ENCODE measurements around the gene PIAS4. TPM values are rescaled to one million over a fixed set of nuclear protein-coding genes. Genes with fewer than 3 reads are reported as not detected.

PIAS4 gene
- total and polyA plus RNA-seq, 9 of the 15 experiments (the other 6 are each of a cell fraction or from before 2014, with no cell fraction given), result 0.27 to 34.9 (median 14.4) TPM

GRCh38 chr19:3984908-3985642, 22.5 kb upstream of the PIAS4 start, which contains the start of gene EEF2 (continued):
- TF ChIP-seq CHD4 (IDR thresholded peaks at IDR 0.05; ENCODE audit: insufficient read depth, insufficient replicate concordance, low read depth, low read length, poor library complexity, severe bottlenecking) (no peak), SMARCE1 (IDR thresholded peaks at IDR 0.05) (no peak), ZNF830 (CRISPR knock-in tag; IDR thresholded peaks at IDR 0.05) (no peak), PREB (CRISPR knock-in tag; IDR thresholded peaks at IDR 0.05) (no peak), MCM5 (IDR thresholded peaks at IDR 0.05; ENCODE audit: low read depth) (no peak), POU5F1 (IDR thresholded peaks at IDR 0.05; ENCODE audit: borderline replicate concordance, low read depth, low read length, partially characterized antibody) (no peak), IRF9 (tag; IDR thresholded peaks at IDR 0.05) (no peak), TCF3 (CRISPR knock-in tag; IDR thresholded peaks at IDR 0.05) (peak; percentile 39; the same call in 1 of the 2 replicates), SMAD4 (CRISPR knock-in tag; conservative IDR thresholded peaks at IDR 0.05) (peak; percentile 81), SNRNP70 (optimal IDR thresholded peaks at IDR 0.05; ENCODE audit: low read depth, low read length) (no peak), RERE (CRISPR knock-in tag; IDR thresholded peaks at IDR 0.05; ENCODE audit: borderline replicate concordance) (peak; percentile 98; the same call in 1 of the 2 replicates), NFE2L1 (tag; IDR thresholded peaks at IDR 0.05; ENCODE audit: borderline replicate concordance, low read depth) (no peak), CAMTA2 (CRISPR knock-in tag; conservative IDR thresholded peaks at IDR 0.05) (no peak), NCOA1 (IDR thresholded peaks at IDR 0.05; ENCODE audit: low read depth) (no peak)
- TF ChIP-seq, protein P1, sequence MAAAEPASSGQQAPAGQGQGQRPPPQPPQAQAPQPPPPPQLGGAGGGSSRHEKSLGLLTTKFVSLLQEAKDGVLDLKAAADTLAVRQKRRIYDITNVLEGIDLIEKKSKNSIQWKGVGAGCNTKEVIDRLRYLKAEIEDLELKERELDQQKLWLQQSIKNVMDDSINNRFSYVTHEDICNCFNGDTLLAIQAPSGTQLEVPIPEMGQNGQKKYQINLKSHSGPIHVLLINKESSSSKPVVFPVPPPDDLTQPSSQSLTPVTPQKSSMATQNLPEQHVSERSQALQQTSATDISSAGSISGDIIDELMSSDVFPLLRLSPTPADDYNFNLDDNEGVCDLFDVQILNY (CRISPR knock-in tag; IDR thresholded peaks at IDR 0.05), result no peak; the same call in 1 of the 2 replicates
- TF ChIP-seq, protein P2, sequence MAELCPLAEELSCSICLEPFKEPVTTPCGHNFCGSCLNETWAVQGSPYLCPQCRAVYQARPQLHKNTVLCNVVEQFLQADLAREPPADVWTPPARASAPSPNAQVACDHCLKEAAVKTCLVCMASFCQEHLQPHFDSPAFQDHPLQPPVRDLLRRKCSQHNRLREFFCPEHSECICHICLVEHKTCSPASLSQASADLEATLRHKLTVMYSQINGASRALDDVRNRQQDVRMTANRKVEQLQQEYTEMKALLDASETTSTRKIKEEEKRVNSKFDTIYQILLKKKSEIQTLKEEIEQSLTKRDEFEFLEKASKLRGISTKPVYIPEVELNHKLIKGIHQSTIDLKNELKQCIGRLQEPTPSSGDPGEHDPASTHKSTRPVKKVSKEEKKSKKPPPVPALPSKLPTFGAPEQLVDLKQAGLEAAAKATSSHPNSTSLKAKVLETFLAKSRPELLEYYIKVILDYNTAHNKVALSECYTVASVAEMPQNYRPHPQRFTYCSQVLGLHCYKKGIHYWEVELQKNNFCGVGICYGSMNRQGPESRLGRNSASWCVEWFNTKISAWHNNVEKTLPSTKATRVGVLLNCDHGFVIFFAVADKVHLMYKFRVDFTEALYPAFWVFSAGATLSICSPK (IDR thresholded peaks at IDR 0.05; ENCODE audit: borderline replicate concordance), result no peak
